Testis (tissue), 3 donors: Measurements from ENCODE around the gene DPP3. TPM values are rescaled to one million over a fixed set of nuclear protein-coding genes. Genes with fewer than 3 reads are reported as not detected.
"Not testable (repeated sequence)": the region's sequence is repeated elsewhere in the genome, so short reads cannot be mapped to it uniquely, and the experiment has no call there.

Source experiments
- DNase-seq: peaks from one replicate; pipeline ENCODE4 v3.0.0-alpha.2; 2019
- H3K27ac ChIP-seq, 2 donors: fragments of 200-600 bp; sonication (generic); one replicate each; pipeline ENCODE4 v1.5.1; 2019
- H3K27me3 ChIP-seq: fragments of 200-600 bp; sonication (generic); one replicate; pipeline ENCODE4 v1.5.1; 2019
- H3K36me3 ChIP-seq: fragments of 200-600 bp; sonication (generic); one replicate; pipeline ENCODE4 v1.5.1; 2017; ENCODE audit warnings: low read depth; ENCODE audit errors: missing control alignments
- H3K4me1 ChIP-seq: fragments of 200-600 bp; sonication (generic); one replicate; pipeline ENCODE4 v1.5.1; 2019
- H3K4me3 ChIP-seq, 2 donors: fragments of 200-600 bp; sonication (generic); one replicate each; pipeline ENCODE4 v1.5.1; 2017 to 2019
- H3K9me3 ChIP-seq: fragments of 200-600 bp; sonication (generic); one replicate; pipeline ENCODE4 v1.5.1; 2017
- POLR2A ChIP-seq: fragments of 450-650 bp; IDR thresholded peaks from one replicate; pipeline ENCODE4 v1.6.1; 2017; ENCODE audit warnings: antibody characterized with exemption, mild to moderate bottlenecking, moderate library complexity
- WGBS, 2 donors: methylation state at CpG; one replicate each; pipeline ENCODE4 v1.1.5; 2018; 5-methylcytosine and 5-hydroxymethylcytosine counted together
- intact Hi-C: fragments of 100-400 bp; cut with DNase I; formaldehyde crosslinking; loops from one replicate; pipeline ENCODE4 v1.15.1; 2023; ENCODE audit warnings: low total_unique reads
- polyA plus RNA-seq: library from polyadenylated mRNA; stranded (reverse); fragments of 350-450 nt; fragmentation: Illumina TruSeq; extraction: RNeasy Lipid Tissue Mini Kit (QIAGEN cat#74804); gene quantifications from one replicate; pipeline ENCODE4 v1.2.3, GENCODE V29; 2014; ENCODE audit warnings: low read depth, low replicate concordance; ENCODE audit not compliant: insufficient read depth
- total RNA-seq, 2 donors: library from RNA; depleted of rRNA; stranded (reverse); fragments of >200 nt; gene quantifications; one replicate each; pipeline ENCODE4 v1.2.3, GENCODE V29; 2016
- TF ChIP-seq, protein P1 (sequence below), 3 experiments: fragments of 450-650 bp in 2 of 3; fragments of 200-600 bp in 1 of 3; sonication (generic) in 1 of 3; IDR thresholded peaks; one replicate each; pipeline ENCODE4 v1.5.1; 2016 to 2019; ENCODE audit warnings: antibody characterized with exemption in 3 of 3, mild to moderate bottlenecking in 2 of 3, moderate library complexity in 1 of 3

DPP3 gene
- total and polyA plus RNA-seq, 3 donors from 2014 or later = 24.8 to 31.0 (median 29.3) TPM

DNA sequence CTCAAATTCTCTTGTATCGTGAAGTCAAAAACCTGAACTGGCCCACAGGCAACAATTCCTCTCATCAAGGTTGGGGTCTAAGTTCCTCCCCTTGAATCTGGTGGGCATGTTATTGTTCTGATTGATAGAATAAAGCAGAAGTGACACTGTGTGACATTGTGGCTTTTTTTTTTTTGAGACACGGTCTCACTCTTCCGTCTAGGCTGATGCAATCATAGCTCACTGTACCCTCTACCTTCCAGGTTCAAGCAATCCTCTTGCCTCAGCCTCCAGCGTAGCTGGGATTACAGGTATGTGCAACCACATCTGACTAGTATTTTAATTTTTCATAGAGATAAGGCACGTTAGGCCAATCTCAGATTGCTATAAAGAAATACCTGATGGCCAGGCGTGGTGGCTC is 22.4 kb upstream of the DPP3 start:
- H3K9me3 ChIP-seq = no peaks in the 10 kb centered on the region
- no peaks in the 10 kb centered on the region for H3K27me3 ChIP-seq
- no peak overlapping the region for H3K27ac ChIP-seq
- no peaks in the 10 kb centered on the region for H3K36me3 ChIP-seq
- H3K4me3 ChIP-seq = no peak overlapping the region
- no peaks in the 10 kb centered on the region for H3K4me1 ChIP-seq
- no peak for DNase-seq
- intact Hi-C loops = no loop called here
- no peak for TF ChIP-seq POLR2A
- TF ChIP-seq, protein P1, sequence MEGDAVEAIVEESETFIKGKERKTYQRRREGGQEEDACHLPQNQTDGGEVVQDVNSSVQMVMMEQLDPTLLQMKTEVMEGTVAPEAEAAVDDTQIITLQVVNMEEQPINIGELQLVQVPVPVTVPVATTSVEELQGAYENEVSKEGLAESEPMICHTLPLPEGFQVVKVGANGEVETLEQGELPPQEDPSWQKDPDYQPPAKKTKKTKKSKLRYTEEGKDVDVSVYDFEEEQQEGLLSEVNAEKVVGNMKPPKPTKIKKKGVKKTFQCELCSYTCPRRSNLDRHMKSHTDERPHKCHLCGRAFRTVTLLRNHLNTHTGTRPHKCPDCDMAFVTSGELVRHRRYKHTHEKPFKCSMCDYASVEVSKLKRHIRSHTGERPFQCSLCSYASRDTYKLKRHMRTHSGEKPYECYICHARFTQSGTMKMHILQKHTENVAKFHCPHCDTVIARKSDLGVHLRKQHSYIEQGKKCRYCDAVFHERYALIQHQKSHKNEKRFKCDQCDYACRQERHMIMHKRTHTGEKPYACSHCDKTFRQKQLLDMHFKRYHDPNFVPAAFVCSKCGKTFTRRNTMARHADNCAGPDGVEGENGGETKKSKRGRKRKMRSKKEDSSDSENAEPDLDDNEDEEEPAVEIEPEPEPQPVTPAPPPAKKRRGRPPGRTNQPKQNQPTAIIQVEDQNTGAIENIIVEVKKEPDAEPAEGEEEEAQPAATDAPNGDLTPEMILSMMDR (IDR thresholded peaks at IDR 0.05) = no peak
- 88 to 91% methylated on average over 6 of the region's 6 CpGs for WGBS, 2 donors

DNA sequence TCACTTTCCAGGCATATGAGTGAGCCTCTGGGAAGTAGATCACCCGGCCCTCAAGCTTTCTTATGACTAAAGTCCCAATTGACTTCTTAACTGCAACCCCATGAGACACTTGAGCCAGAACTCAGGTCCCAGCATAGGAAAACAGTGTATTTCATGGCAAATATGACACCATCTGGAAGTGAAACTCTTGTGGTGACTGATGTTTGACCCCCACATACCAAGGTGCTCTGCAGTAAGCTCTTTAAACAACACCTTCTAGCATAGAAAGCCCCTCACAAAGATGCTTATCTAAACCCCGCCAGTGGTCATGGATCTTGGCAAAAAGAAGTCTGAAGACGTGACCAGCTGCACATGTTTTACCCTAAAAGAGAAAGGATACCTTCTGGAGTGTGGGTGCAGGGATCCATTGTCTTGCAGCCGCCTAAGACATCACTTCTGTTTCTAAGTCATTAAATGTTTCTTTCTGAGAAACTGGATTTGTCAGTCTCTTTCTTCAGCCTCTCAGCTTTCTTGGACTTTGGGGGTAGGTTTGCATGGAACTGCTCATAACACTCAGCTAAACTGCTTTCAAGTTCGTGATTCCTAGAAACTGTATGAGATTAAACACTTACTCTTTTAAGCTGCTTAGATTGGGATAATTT is 21.0 kb upstream of the DPP3 start:
- Histone ChIP-seq H3K36me3 (no peaks in the 10 kb centered on the region), H3K4me3 (no peak overlapping the region), H3K27me3 (no peaks in the 10 kb centered on the region), H3K27ac (no peak overlapping the region), H3K4me1 (no peaks in the 10 kb centered on the region), H3K9me3 (no peaks in the 10 kb centered on the region)
- 73 to 75% methylated on average over 5 of the region's 5 CpGs for WGBS, 2 donors
- intact Hi-C loops = no loop called here
- no peak for DNase-seq
- no peak for TF ChIP-seq POLR2A
- TF ChIP-seq, protein P1 (IDR thresholded peaks at IDR 0.05) = no peak

DNA sequence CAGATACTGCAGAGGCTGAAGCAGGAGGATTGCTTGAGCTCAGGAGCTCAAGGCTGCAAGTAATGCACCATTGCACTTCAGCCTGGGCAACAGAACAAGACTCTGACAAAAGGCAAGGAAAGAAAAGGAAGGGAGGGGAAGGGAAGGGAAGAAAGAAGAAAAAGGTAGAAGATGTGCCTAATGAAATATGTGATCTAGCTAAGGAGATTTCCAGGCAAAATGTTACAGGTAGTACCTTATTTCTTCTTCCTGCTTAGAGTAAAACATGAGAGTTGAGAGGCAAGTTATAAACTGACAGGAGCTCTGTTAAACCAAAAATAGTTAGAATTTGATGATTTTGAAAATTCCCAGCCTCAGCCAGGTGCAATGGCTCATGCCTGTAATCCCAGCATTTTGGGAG is 18.2 kb upstream of the DPP3 start:
- no peak for TF ChIP-seq POLR2A
- TF ChIP-seq, protein P1 (IDR thresholded peaks at IDR 0.05) = no peak

DNA sequence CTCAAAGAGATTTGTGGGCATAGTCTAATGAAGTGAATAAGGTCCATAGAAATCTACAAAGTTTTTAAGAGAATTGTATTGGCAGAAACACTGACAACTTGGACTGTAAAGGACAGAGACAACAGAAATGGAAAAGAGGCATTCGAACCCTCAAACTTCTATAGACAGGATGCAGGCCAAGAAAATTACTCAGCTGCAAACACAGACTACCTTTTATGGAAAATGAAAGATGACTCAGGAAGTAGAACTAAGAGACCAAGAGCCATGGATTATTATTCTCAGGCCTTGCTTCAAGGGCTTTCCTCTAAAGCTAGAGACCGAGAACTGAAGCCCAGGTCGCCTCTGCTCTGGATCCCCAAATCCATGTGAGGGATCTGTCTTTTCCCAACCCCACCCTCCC is 17.3 kb upstream of the DPP3 start:
- H3K4me1 ChIP-seq = peaks cover 6% of the 10 kb centered on the region
- no peak overlapping the region for H3K27ac ChIP-seq
- TF ChIP-seq, protein P1 (IDR thresholded peaks at IDR 0.05) = no peak
- no peak for TF ChIP-seq POLR2A
- intact Hi-C loops = no loop called here
- H3K36me3 ChIP-seq = no peaks in the 10 kb centered on the region
- no peak overlapping the region for H3K4me3 ChIP-seq
- no peaks in the 10 kb centered on the region for H3K27me3 ChIP-seq
- 94 to 98% methylated on average over 3 of the region's 3 CpGs for WGBS, 2 donors
- H3K9me3 ChIP-seq = no peaks in the 10 kb centered on the region
- DNase-seq = no peak

More for the DNA sequence above, 18.2 kb upstream of the DPP3 start:
- Histone ChIP-seq H3K9me3 (no peaks in the 10 kb centered on the region), H3K27me3 (no peaks in the 10 kb centered on the region), H3K36me3 (no peaks in the 10 kb centered on the region), H3K4me3 (no peak overlapping the region), H3K27ac (no peak overlapping the region), H3K4me1 (no peaks in the 10 kb centered on the region)
- no peak for DNase-seq
- intact Hi-C loops = no loop called here

DNA sequence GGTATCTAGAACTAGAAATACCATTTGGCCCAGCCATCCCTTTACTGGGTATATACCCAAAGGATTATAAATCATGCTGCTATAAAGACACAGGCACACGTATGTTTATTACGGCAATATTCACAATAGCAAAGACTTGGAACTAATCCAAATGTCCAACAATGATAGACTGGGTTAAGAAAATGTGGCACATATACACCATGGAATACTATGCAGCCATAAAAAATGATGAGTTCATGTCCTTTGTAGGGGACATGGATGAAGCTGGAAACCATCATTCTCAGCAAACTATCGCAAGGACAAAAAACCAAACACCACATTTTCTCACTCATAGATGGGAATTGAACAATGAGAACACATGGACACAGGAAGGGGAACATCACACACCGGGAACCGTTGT is 16.1 kb upstream of the DPP3 start:
- H3K27me3 ChIP-seq, H3K36me3 ChIP-seq, H3K4me3 ChIP-seq, DNase-seq, H3K9me3 ChIP-seq, H3K4me1 ChIP-seq, H3K27ac ChIP-seq, intact Hi-C loops: not testable (repeated sequence)
- WGBS, 2 donors = 87 to 90% methylated on average over 5 of the region's 5 CpGs
